Sigmoid colon (tissue), 7 donors: ENCODE results near the gene RABGGTA. TPM values are rescaled to one million over a fixed set of nuclear protein-coding genes. Genes with fewer than 3 reads are reported as not detected.
"Not testable (repeated sequence)": the region's sequence is repeated elsewhere in the genome, so short reads cannot be mapped to it uniquely, and the experiment has no call there.

Source experiments
- DNase-seq: peaks from one replicate; pipeline ENCODE4 v3.0.0-alpha.2; 2019
- H3K27ac ChIP-seq, 4 donors: fragments of 200-600 bp; sonication (generic); one replicate each; pipeline ENCODE4 v1.5.1; 2016 to 2019; ENCODE audit warnings: mild to moderate bottlenecking in 1 of 4
- H3K27me3 ChIP-seq, 3 donors: fragments of 200-600 bp; sonication (generic); one replicate each; pipeline ENCODE4 v1.5.1; 2019; ENCODE audit warnings: mild to moderate bottlenecking in 1 of 3
- H3K36me3 ChIP-seq, 4 donors: fragments of 200-600 bp; sonication (generic); one replicate each; pipeline ENCODE4 v1.5.1; 2016 to 2019
- H3K4me1 ChIP-seq, 4 donors: fragments of 200-600 bp; sonication (generic); one replicate each; pipeline ENCODE4 v1.5.1; 2017 to 2019
- H3K4me3 ChIP-seq, 4 donors: fragments of 200-600 bp; sonication (generic); one replicate each; pipeline ENCODE4 v1.5.1; 2017 to 2019; ENCODE audit warnings: mild to moderate bottlenecking in 2 of 4, moderate library complexity in 1 of 4
- H3K9me3 ChIP-seq, 4 donors: fragments of 200-600 bp in 3 of 4; sonication (generic) in 3 of 4; one replicate each; pipeline versions ENCODE4 v1.5.1 to v1.6.1; 2013 to 2019
- EP300 ChIP-seq, 4 donors: sonication (generic); formaldehyde crosslinking; IDR thresholded peaks; one replicate each; pipeline ENCODE4 v1.6.1; 2017; ENCODE audit warnings: antibody characterized with exemption in 4 of 4
- POLR2A ChIP-seq, 2 donors: fragments of 450-650 bp; IDR thresholded peaks; one replicate each; pipeline ENCODE4 v1.6.1; 2016; ENCODE audit warnings: antibody characterized with exemption in 2 of 2, mild to moderate bottlenecking in 2 of 2, moderate library complexity in 2 of 2
- POLR2AphosphoS5 ChIP-seq, 4 donors: sonication (generic); formaldehyde crosslinking; IDR thresholded peaks; one replicate each; pipeline ENCODE4 v1.6.1; 2017; ENCODE audit warnings: antibody characterized with exemption in 4 of 4
- WGBS, 2 donors: extraction: QIAGEN DNeasy Blood & Tissue Kit; methylation state at CpG; one replicate each; pipeline ENCODE4 v1.1.7; 2013; 5-methylcytosine and 5-hydroxymethylcytosine counted together
- intact Hi-C: fragments of 100-400 bp; cut with DNase I; formaldehyde crosslinking; loops from one replicate; pipeline ENCODE4 v1.15.1; 2023
- polyA plus RNA-seq, 3 donors: library from polyadenylated mRNA; stranded (reverse); fragments of 200-250 nt; gene quantifications; one replicate each; pipeline ENCODE4 v1.2.3, GENCODE V29; 2013
- small RNA-seq, 3 donors: library from RNA; depleted of rRNA; stranded (forward); fragments of <200 nt; gene quantifications; one replicate each; pipeline ENCODE3, GENCODE V24; 2016
- total RNA-seq, 4 donors: library from RNA; depleted of rRNA; stranded (reverse); fragments of >200 nt; gene quantifications; one replicate each; pipeline ENCODE4 v1.1.0, GENCODE V29; 2016
- TF ChIP-seq, protein P1 (sequence below), 4 experiments: fragments of 450-650 bp in 3 of 4; fragments of 200-600 bp in 1 of 4; IDR thresholded peaks; one replicate each; pipeline ENCODE4 v1.5.1; 2016 to 2019; ENCODE audit warnings: antibody characterized with exemption in 4 of 4, mild to moderate bottlenecking in 3 of 4, moderate library complexity in 2 of 4
- donor health status: healthy with polysubstance abuse.
- donor health status: Bipolar disorder and iron deficiency.
- donor health status: healthy.

RABGGTA gene
- total and polyA plus RNA-seq, 7 donors: 14.0 to 32.4 (median 25.2) TPM

DNA sequence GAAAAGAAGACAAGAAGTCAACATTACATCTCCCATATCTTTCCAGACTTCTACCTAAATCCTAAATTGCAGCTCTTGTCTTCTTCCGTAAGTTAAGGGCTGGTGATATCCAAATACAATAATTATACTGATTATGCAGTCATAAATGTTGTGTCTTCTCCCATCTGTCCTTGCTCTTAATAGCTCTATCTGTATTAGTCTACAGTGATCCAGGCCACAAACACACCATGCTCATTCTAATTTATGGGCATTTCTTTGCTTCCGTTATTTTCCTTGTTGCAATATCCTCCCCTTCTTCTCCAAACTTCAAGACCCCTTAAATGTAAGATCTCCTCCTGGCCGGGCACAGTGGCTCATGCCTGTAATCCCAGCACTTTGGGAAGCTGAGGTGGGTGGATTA, 51.9 kb downstream of the RABGGTA start:
- H3K27ac ChIP-seq: no peak overlapping the region
- no peaks in the 10 kb centered on the region for H3K27me3 ChIP-seq
- H3K9me3 ChIP-seq: no peaks in the 10 kb centered on the region
- no peak for DNase-seq
- WGBS, 2 donors: 62 to 63% methylated on average over 3 of the region's 3 CpGs
- intact Hi-C loops: no loop called here
- peaks cover 0 to 8% (median 3%) of the 10 kb centered on the region in 4 donors for H3K36me3 ChIP-seq
- peaks cover 0 to 15% (median 14%) of the 10 kb centered on the region in 4 donors for H3K4me1 ChIP-seq
- TF ChIP-seq EP300 (IDR thresholded peaks at IDR 0.05) (no peak), POLR2A (IDR thresholded peaks at IDR 0.05) (no peak), POLR2AphosphoS5 (IDR thresholded peaks at IDR 0.05) (no peak)
- TF ChIP-seq, protein P1, sequence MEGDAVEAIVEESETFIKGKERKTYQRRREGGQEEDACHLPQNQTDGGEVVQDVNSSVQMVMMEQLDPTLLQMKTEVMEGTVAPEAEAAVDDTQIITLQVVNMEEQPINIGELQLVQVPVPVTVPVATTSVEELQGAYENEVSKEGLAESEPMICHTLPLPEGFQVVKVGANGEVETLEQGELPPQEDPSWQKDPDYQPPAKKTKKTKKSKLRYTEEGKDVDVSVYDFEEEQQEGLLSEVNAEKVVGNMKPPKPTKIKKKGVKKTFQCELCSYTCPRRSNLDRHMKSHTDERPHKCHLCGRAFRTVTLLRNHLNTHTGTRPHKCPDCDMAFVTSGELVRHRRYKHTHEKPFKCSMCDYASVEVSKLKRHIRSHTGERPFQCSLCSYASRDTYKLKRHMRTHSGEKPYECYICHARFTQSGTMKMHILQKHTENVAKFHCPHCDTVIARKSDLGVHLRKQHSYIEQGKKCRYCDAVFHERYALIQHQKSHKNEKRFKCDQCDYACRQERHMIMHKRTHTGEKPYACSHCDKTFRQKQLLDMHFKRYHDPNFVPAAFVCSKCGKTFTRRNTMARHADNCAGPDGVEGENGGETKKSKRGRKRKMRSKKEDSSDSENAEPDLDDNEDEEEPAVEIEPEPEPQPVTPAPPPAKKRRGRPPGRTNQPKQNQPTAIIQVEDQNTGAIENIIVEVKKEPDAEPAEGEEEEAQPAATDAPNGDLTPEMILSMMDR (IDR thresholded peaks at IDR 0.05): no peak
- H3K4me3 ChIP-seq: no peak overlapping the region

DNA sequence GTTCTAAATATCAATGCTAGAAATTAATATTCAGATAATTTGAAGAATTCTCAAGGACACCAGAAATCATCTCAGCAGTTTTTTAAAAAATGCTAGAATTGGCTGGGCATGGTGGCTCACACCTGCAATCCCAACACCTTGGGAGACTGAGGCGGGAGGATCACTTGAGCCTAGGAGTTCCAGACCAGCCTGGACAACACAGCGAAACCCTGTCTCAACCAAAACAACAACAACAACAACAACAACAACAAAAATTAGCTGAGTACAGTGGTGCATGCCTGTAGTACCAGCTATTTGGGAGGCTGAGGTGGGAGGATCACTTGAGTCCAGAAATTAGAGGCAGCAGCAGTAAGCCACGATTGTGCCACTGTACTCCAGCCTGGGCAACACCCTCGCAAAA, 52.3 kb downstream of the RABGGTA start:
- WGBS, 2 donors: 85 to 94% methylated on average over 4 of the region's 4 CpGs
- Histone ChIP-seq H3K4me3 (no peak overlapping the region), H3K4me1 (peaks cover 0 to 20% (median 16%) of the 10 kb centered on the region in 4 donors), H3K9me3 (no peaks in the 10 kb centered on the region), H3K27ac (no peak overlapping the region), H3K27me3 (no peaks in the 10 kb centered on the region), H3K36me3 (peaks cover 0 to 8% (median 3%) of the 10 kb centered on the region in 4 donors)
- TF ChIP-seq, protein P1 (IDR thresholded peaks at IDR 0.05): no peak
- TF ChIP-seq EP300 (IDR thresholded peaks at IDR 0.05) (no peak), POLR2AphosphoS5 (IDR thresholded peaks at IDR 0.05) (no peak), POLR2A (IDR thresholded peaks at IDR 0.05) (no peak)
- DNase-seq: no peak
- intact Hi-C loops: no loop called here

DNA sequence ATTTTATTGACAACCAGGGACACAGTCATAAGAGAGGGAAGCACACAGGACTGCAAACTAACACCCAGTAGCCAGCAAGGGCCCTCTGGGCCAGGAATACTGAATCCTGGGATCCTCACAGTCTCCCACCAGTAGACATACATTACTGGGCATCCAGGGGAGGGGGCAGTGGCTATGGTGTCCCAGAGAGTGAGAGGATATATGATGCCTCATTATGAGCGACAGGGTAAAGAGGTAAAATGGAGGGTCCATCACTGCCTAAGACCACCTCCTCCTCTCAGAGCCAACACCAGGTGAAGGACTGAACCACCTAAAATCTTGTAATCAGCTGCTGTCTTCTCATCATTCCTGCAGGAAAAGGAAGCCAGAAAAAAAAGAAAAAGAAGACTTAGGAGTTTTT, 54.5 kb downstream of the RABGGTA start:
- Histone ChIP-seq H3K4me1 (peaks cover 0 to 33% (median 31%) of the 10 kb centered on the region in 4 donors), H3K27ac (peak overlapping the region in 1 of 4 donors; percentile 92)
- intact Hi-C loops, DNase-seq, H3K36me3 ChIP-seq, H3K4me3 ChIP-seq, H3K27me3 ChIP-seq, H3K9me3 ChIP-seq: not testable (repeated sequence)
- 91 to 100% methylated on average over 1 of the region's 1 CpG for WGBS, 2 donors

DNA sequence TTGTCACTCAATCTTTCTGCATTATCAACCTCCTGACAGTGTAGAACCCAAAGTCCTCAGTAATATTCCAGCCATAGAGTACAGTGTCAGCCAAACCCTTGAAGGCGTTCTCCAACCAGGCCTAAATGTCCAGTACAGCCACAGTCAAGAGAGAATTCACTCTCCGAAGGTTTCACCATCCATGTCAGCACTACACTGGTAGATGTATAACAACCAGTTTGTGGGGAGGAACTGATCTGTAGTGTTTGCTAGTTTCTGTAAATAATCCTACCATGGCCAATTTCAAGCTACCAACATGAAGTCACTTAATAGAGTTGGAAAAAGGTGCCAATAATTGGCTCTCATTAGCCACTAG, 55.1 kb downstream of the RABGGTA start:
- H3K36me3 ChIP-seq: peaks cover 0 to 12% (median 3%) of the 10 kb centered on the region in 4 donors
- WGBS, 2 donors: 84 to 92% methylated on average over 2 of the region's 2 CpGs
- TF ChIP-seq, protein P1 (IDR thresholded peaks at IDR 0.05): no peak
- no peak for TF ChIP-seq EP300 (IDR thresholded peaks at IDR 0.05)
- no peak for TF ChIP-seq POLR2AphosphoS5 (IDR thresholded peaks at IDR 0.05)
- no peak for TF ChIP-seq POLR2A (IDR thresholded peaks at IDR 0.05)
- no peaks in the 10 kb centered on the region for H3K9me3 ChIP-seq
- no peak for DNase-seq
- intact Hi-C loops: no loop called here
- no peaks in the 10 kb centered on the region for H3K27me3 ChIP-seq
- peak overlapping the region; percentile 91 to 97 (median 92) for H3K27ac ChIP-seq
- H3K4me3 ChIP-seq: peak overlapping the region; percentile 63 to 77 (median 70)
- H3K4me1 ChIP-seq: peaks cover 0 to 39% (median 33%) of the 10 kb centered on the region in 4 donors

Small RNAs within 50 kb of the gene (small RNA-seq; reads per million reads assigned to genes)
- gene MDP1: 0 to 0.06 (median 0) reads per million in 3 donors

Other genes with a start within 250 kb of the RABGGTA start
Only the 30 nearest of the 34 such genes appear.
- gene DCAF11, start 156.8 kb downstream of the RABGGTA start, total RNA-seq: 10 to 100 TPM; 37.7 to 82.9 (median 54.8) TPM
- gene DCAF11, start 156.8 kb downstream of the RABGGTA start, polyA plus RNA-seq: 10 to 100 TPM; 70.9 to 79.8 (median 75.1) TPM
- gene NRL, start 156.6 kb downstream of the RABGGTA start, total RNA-seq: 1 to 10 TPM in 2 of 4 donors, under 1 TPM in 2; 0.71 to 2.2 (median 1.4) TPM
- gene NRL, start 156.6 kb downstream of the RABGGTA start, polyA plus RNA-seq: 1 to 10 TPM; 1.2 to 2.9 (median 1.8) TPM
- under 1 TPM in 1 of 4 donors, not detected in 3; 0.33 TPM for gene FITM1, start 140.9 kb downstream of the RABGGTA start, total RNA-seq
- gene FITM1, start 140.9 kb downstream of the RABGGTA start, polyA plus RNA-seq: 1 to 10 TPM in 1 of 3 donors, not detected in 2; 1.8 TPM
- gene PSME1, start 135.4 kb downstream of the RABGGTA start, total RNA-seq: 100 to 1,000 TPM; 129 to 186 (median 152) TPM
- gene PSME1, start 135.4 kb downstream of the RABGGTA start, polyA plus RNA-seq: 100 to 1,000 TPM; 309 to 438 (median 416) TPM
- 10 to 100 TPM in 3 of 4 donors, 1 to 10 TPM in 1; 5.0 to 20.9 (median 12.9) TPM for gene EMC9, start 130.0 kb downstream of the RABGGTA start, total RNA-seq
- gene EMC9, start 130.0 kb downstream of the RABGGTA start, polyA plus RNA-seq: 10 to 100 TPM; 20.6 to 37.2 (median 30.8) TPM
- 10 to 100 TPM; 26.2 to 43.5 (median 34.5) TPM for gene PSME2, start 125.0 kb downstream of the RABGGTA start, total RNA-seq
- 100 to 1,000 TPM; 228 to 485 (median 356) TPM for gene PSME2, start 125.0 kb downstream of the RABGGTA start, polyA plus RNA-seq
- gene RNF31, start 124.1 kb downstream of the RABGGTA start, total RNA-seq: 10 to 100 TPM; 20.2 to 38.4 (median 29.7) TPM
- 10 to 100 TPM; 13.6 to 57.8 (median 37.8) TPM for gene RNF31, start 124.1 kb downstream of the RABGGTA start, polyA plus RNA-seq
- 100 to 1,000 TPM in 1 of 4 donors, 10 to 100 TPM in 3; 54.6 to 103 (median 56.1) TPM for gene IRF9, start 110.3 kb downstream of the RABGGTA start, total RNA-seq
- 100 to 1,000 TPM in 1 of 3 donors, 10 to 100 TPM in 2; 46.2 to 115 (median 51.8) TPM for gene IRF9, start 110.3 kb downstream of the RABGGTA start, polyA plus RNA-seq
- 10 to 100 TPM in 2 of 4 donors, 1 to 10 TPM in 2; 4.6 to 24.1 (median 8.3) TPM for gene REC8, start 99.5 kb downstream of the RABGGTA start, total RNA-seq
- 10 to 100 TPM in 1 of 3 donors, 1 to 10 TPM in 2; 1.8 to 21.7 (median 2.5) TPM for gene REC8, start 99.5 kb downstream of the RABGGTA start, polyA plus RNA-seq
- 10 to 100 TPM; 11.0 to 37.1 (median 13.2) TPM for gene IPO4, start 82.8 kb downstream of the RABGGTA start, total RNA-seq
- 10 to 100 TPM in 1 of 3 donors, 1 to 10 TPM in 2; 3.0 to 24.4 (median 5.4) TPM for gene IPO4, start 82.8 kb downstream of the RABGGTA start, polyA plus RNA-seq
- gene TM9SF1, start 76.2 kb downstream of the RABGGTA start, total RNA-seq: 10 to 100 TPM; 29.6 to 36.9 (median 34.7) TPM
- gene TM9SF1, start 76.2 kb downstream of the RABGGTA start, polyA plus RNA-seq: 10 to 100 TPM in 2 of 3 donors, 1 to 10 TPM in 1; 7.9 to 37.2 (median 10.8) TPM
- gene TSSK4, start 65.9 kb downstream of the RABGGTA start, total RNA-seq: under 1 TPM in 1 of 4 donors, not detected in 3; 0.66 TPM
- under 1 TPM in 1 of 3 donors, not detected in 2; 0.22 TPM for gene TSSK4, start 65.9 kb downstream of the RABGGTA start, polyA plus RNA-seq
- 100 to 1,000 TPM in 2 of 4 donors, 10 to 100 TPM in 2; 65.6 to 149 (median 102) TPM for gene CHMP4A, start 58.1 kb downstream of the RABGGTA start, total RNA-seq
- gene CHMP4A, start 58.1 kb downstream of the RABGGTA start, polyA plus RNA-seq: 100 to 1,000 TPM in 2 of 3 donors, 10 to 100 TPM in 1; 81.6 to 116 (median 109) TPM
- gene MDP1, start 55.5 kb downstream of the RABGGTA start, total RNA-seq: 10 to 100 TPM; 22.4 to 31.7 (median 26.5) TPM
- gene MDP1, start 55.5 kb downstream of the RABGGTA start, polyA plus RNA-seq: 10 to 100 TPM; 15.1 to 34.2 (median 28.8) TPM
- gene NEDD8, start 39.2 kb downstream of the RABGGTA start, total RNA-seq: 100 to 1,000 TPM; 104 to 217 (median 189) TPM
- 100 to 1,000 TPM; 204 to 243 (median 221) TPM for gene NEDD8, start 39.2 kb downstream of the RABGGTA start, polyA plus RNA-seq
- 10 to 100 TPM; 44.3 to 63.9 (median 48.3) TPM for gene GMPR2, start 38.7 kb downstream of the RABGGTA start, total RNA-seq
- 10 to 100 TPM; 56.5 to 97.1 (median 58.9) TPM for gene GMPR2, start 38.7 kb downstream of the RABGGTA start, polyA plus RNA-seq
- gene TINF2, start 29.0 kb downstream of the RABGGTA start, total RNA-seq: 10 to 100 TPM; 36.6 to 55.3 (median 50.1) TPM
- gene TINF2, start 29.0 kb downstream of the RABGGTA start, polyA plus RNA-seq: 10 to 100 TPM; 41.4 to 54.1 (median 43.5) TPM
- gene TGM1, start 8.4 kb downstream of the RABGGTA start, total RNA-seq: 1 to 10 TPM in 2 of 4 donors, under 1 TPM in 1, not detected in 1; 0.33 to 1.1 (median 1.1) TPM
- 1 to 10 TPM in 1 of 3 donors, under 1 TPM in 2; 0.60 to 2.7 (median 0.69) TPM for gene TGM1, start 8.4 kb downstream of the RABGGTA start, polyA plus RNA-seq
- 10 to 100 TPM; 13.9 to 34.6 (median 29.3) TPM for gene DHRS1, start 28.2 kb upstream of the RABGGTA start, total RNA-seq
- 10 to 100 TPM; 39.6 to 56.6 (median 40.8) TPM for gene DHRS1, start 28.2 kb upstream of the RABGGTA start, polyA plus RNA-seq
- gene NOP9, start 28.3 kb upstream of the RABGGTA start, total RNA-seq: 10 to 100 TPM; 12.8 to 16.8 (median 14.9) TPM
- gene NOP9, start 28.3 kb upstream of the RABGGTA start, polyA plus RNA-seq: 10 to 100 TPM in 2 of 3 donors, 1 to 10 TPM in 1; 7.8 to 29.0 (median 11.3) TPM
- gene CIDEB, start 36.4 kb upstream of the RABGGTA start, total RNA-seq: 1 to 10 TPM; 4.7 to 9.5 (median 8.0) TPM
- gene CIDEB, start 36.4 kb upstream of the RABGGTA start, polyA plus RNA-seq: 1 to 10 TPM; 7.2 to 8.6 (median 7.2) TPM
- gene LTB4R2, start 38.5 kb upstream of the RABGGTA start, total RNA-seq: 1 to 10 TPM; 2.5 to 5.5 (median 4.3) TPM
- gene LTB4R2, start 38.5 kb upstream of the RABGGTA start, polyA plus RNA-seq: 1 to 10 TPM in 1 of 3 donors, under 1 TPM in 1, not detected in 1; under 0.01 to 3.9 TPM
- gene LTB4R, start 39.9 kb upstream of the RABGGTA start, total RNA-seq: 1 to 10 TPM; 2.1 to 4.2 (median 2.9) TPM
- 1 to 10 TPM in 2 of 3 donors, under 1 TPM in 1; 0.60 to 9.8 (median 2.1) TPM for gene LTB4R, start 39.9 kb upstream of the RABGGTA start, polyA plus RNA-seq
- gene ADCY4, start 63.5 kb upstream of the RABGGTA start, total RNA-seq: 10 to 100 TPM in 3 of 4 donors, 1 to 10 TPM in 1; 8.1 to 36.0 (median 17.7) TPM
- gene ADCY4, start 63.5 kb upstream of the RABGGTA start, polyA plus RNA-seq: 10 to 100 TPM in 1 of 3 donors, 1 to 10 TPM in 2; 1.4 to 16.5 (median 2.4) TPM
- gene RIPK3, start 68.4 kb upstream of the RABGGTA start, total RNA-seq: 10 to 100 TPM in 1 of 4 donors, 1 to 10 TPM in 3; 2.6 to 12.5 (median 3.7) TPM
- 10 to 100 TPM; 28.8 to 66.4 (median 43.5) TPM for gene RIPK3, start 68.4 kb upstream of the RABGGTA start, polyA plus RNA-seq
- gene NFATC4, start 96.6 kb upstream of the RABGGTA start, total RNA-seq: 100 to 1,000 TPM in 1 of 4 donors, 10 to 100 TPM in 3; 29.6 to 120 (median 67.3) TPM
- gene NFATC4, start 96.6 kb upstream of the RABGGTA start, polyA plus RNA-seq: 10 to 100 TPM; 10.4 to 45.1 (median 15.6) TPM
- gene NYNRIN, start 127.4 kb upstream of the RABGGTA start, total RNA-seq: 10 to 100 TPM in 1 of 4 donors, 1 to 10 TPM in 3; 6.8 to 17.4 (median 7.0) TPM
- gene NYNRIN, start 127.4 kb upstream of the RABGGTA start, polyA plus RNA-seq: 1 to 10 TPM in 1 of 3 donors, under 1 TPM in 2; 0.60 to 6.5 (median 0.92) TPM
- 1 to 10 TPM; 1.4 to 8.9 (median 2.1) TPM for gene CBLN3, start 158.1 kb upstream of the RABGGTA start, total RNA-seq
- gene CBLN3, start 158.1 kb upstream of the RABGGTA start, polyA plus RNA-seq: 1 to 10 TPM in 2 of 3 donors, under 1 TPM in 1; 0.46 to 3.6 (median 1.2) TPM
- gene KHNYN, start 158.4 kb upstream of the RABGGTA start, total RNA-seq: 10 to 100 TPM; 44.6 to 60.8 (median 50.6) TPM
- gene KHNYN, start 158.4 kb upstream of the RABGGTA start, polyA plus RNA-seq: 10 to 100 TPM; 16.2 to 64.6 (median 36.1) TPM
- gene SDR39U1, start 171.2 kb upstream of the RABGGTA start, total RNA-seq: 10 to 100 TPM; 30.3 to 45.4 (median 33.9) TPM
- gene SDR39U1, start 171.2 kb upstream of the RABGGTA start, polyA plus RNA-seq: 10 to 100 TPM; 35.4 to 57.3 (median 39.1) TPM